ENCODE data around the gene CRNKL1. TPM values are rescaled to one million over a fixed set of nuclear protein-coding genes. Genes with fewer than 3 reads are reported as not detected.

The CRNKL1 gene
- polyA plus RNA-seq, 1 donor (not counting 4 experiments of a cell fraction or from before 2014, with no cell fraction given): 11.0 TPM

GRCh38 chr20:20023395-20023794 is 28.9 kb downstream of the CRNKL1 start:
- H3K9me3 ChIP-seq (ENCODE audit: control insufficient read depth, low read depth, low read length): no peaks in the 10 kb centered on the region
- TF ChIP-seq EZH2 (IDR thresholded peaks at IDR 0.05; ENCODE audit: low read length): no peak
- TF ChIP-seq CTCF (optimal IDR thresholded peaks at IDR 0.05 in 1 of 3, IDR thresholded peaks at IDR 0.05 in 1 of 3, conservative IDR thresholded peaks at IDR 0.05 in 1 of 3; ENCODE audit: extremely low read depth in 1 of 3, insufficient read depth in 2 of 3, low read length in 3 of 3): no peak
- H3K9ac ChIP-seq (ENCODE audit: control insufficient read depth, extremely low read depth, insufficient read depth, low read length): no peak overlapping the region
- H3K4me1 ChIP-seq (ENCODE audit: control insufficient read depth, extremely low read depth, insufficient read depth, low read length): peaks cover 16% of the 10 kb centered on the region
- H3K79me2 ChIP-seq (ENCODE audit: control insufficient read depth, insufficient read depth, low read length): peaks cover 90% of the 10 kb centered on the region
- H3K27ac ChIP-seq (ENCODE audit: control insufficient read depth, insufficient read depth, low read length): no peak overlapping the region
- H3K9me1 ChIP-seq (ENCODE audit: control insufficient read depth, extremely low read depth, insufficient read depth, low read length): peaks cover 2% of the 10 kb centered on the region
- peaks cover 11 to 37% of the 10 kb centered on the region in 2 experiments for H3K36me3 ChIP-seq (ENCODE audit: control insufficient read depth in 2 of 2, extremely low read depth in 1 of 2, insufficient read depth in 2 of 2, low read length in 2 of 2)
- no peak overlapping the region for H3K4me3 ChIP-seq (ENCODE audit: control insufficient read depth in 2 of 3, extremely low read depth in 1 of 3, insufficient read depth in 2 of 3, low read depth in 1 of 3, low read length in 3 of 3)
- no peak for FAIRE-seq
- H3K27me3 ChIP-seq (ENCODE audit: control insufficient read depth, extremely low read depth, insufficient read depth, low read length): no peaks in the 10 kb centered on the region
- H4K20me1 ChIP-seq (ENCODE audit: control insufficient read depth, extremely low read depth, insufficient read depth, low read length): no peaks in the 10 kb centered on the region
- H2AFZ ChIP-seq (ENCODE audit: control insufficient read depth, low read length): no peak overlapping the region
- dilution Hi-C loops (cut with MboI; ENCODE audit: extremely low pct_ligation_motif_present, low sequenced_read_pairs): no loop called here
- no peak for DNase-seq (ENCODE audit: low read depth, low spot score)
- no peak overlapping the region for H3K4me2 ChIP-seq (ENCODE audit: control insufficient read depth, extremely low read depth, insufficient read depth, low read depth, low read length)

GRCh38 chr20:20022498-20022897 is 29.8 kb downstream of the CRNKL1 start:
- H3K4me1 ChIP-seq (ENCODE audit: control insufficient read depth, extremely low read depth, insufficient read depth, low read length): peaks cover 19% of the 10 kb centered on the region
- no peak for DNase-seq (ENCODE audit: low read depth, low spot score)
- no peak overlapping the region for H3K4me3 ChIP-seq (ENCODE audit: control insufficient read depth in 2 of 3, extremely low read depth in 1 of 3, insufficient read depth in 2 of 3, low read depth in 1 of 3, low read length in 3 of 3)
- dilution Hi-C loops (cut with MboI; ENCODE audit: extremely low pct_ligation_motif_present, low sequenced_read_pairs): no loop called here
- H3K27ac ChIP-seq (ENCODE audit: control insufficient read depth, insufficient read depth, low read length): no peak overlapping the region
- no peak overlapping the region for H3K9ac ChIP-seq (ENCODE audit: control insufficient read depth, extremely low read depth, insufficient read depth, low read length)
- no peak overlapping the region for H3K4me2 ChIP-seq (ENCODE audit: control insufficient read depth, extremely low read depth, insufficient read depth, low read depth, low read length)
- H3K27me3 ChIP-seq (ENCODE audit: control insufficient read depth, extremely low read depth, insufficient read depth, low read length): no peaks in the 10 kb centered on the region
- FAIRE-seq: no peak
- no peak overlapping the region for H2AFZ ChIP-seq (ENCODE audit: control insufficient read depth, low read length)
- H3K9me1 ChIP-seq (ENCODE audit: control insufficient read depth, extremely low read depth, insufficient read depth, low read length): peaks cover 2% of the 10 kb centered on the region
- TF ChIP-seq CTCF (optimal IDR thresholded peaks at IDR 0.05 in 1 of 3, IDR thresholded peaks at IDR 0.05 in 1 of 3, conservative IDR thresholded peaks at IDR 0.05 in 1 of 3; ENCODE audit: extremely low read depth in 1 of 3, insufficient read depth in 2 of 3, low read length in 3 of 3): no peak
- no peak for TF ChIP-seq EZH2 (IDR thresholded peaks at IDR 0.05; ENCODE audit: low read length)
- peaks cover 98% of the 10 kb centered on the region for H3K79me2 ChIP-seq (ENCODE audit: control insufficient read depth, insufficient read depth, low read length)
- no peaks in the 10 kb centered on the region for H4K20me1 ChIP-seq (ENCODE audit: control insufficient read depth, extremely low read depth, insufficient read depth, low read length)
- H3K9me3 ChIP-seq (ENCODE audit: control insufficient read depth, low read depth, low read length): no peaks in the 10 kb centered on the region
- peaks cover 9 to 37% of the 10 kb centered on the region in 2 experiments for H3K36me3 ChIP-seq (ENCODE audit: control insufficient read depth in 2 of 2, extremely low read depth in 1 of 2, insufficient read depth in 2 of 2, low read length in 2 of 2)

Data from keratinocyte (primary cell).